ENCODE results near the gene LMNTD2. TPM values are rescaled to one million over a fixed set of nuclear protein-coding genes. Genes with fewer than 3 reads are reported as not detected.
A peak's percentile ranks its signal among the peaks of the same experiment; 100 is the strongest.

Gene LMNTD2
- total and polyA plus RNA-seq, 2 of the 13 experiments (the other 11 are each of a cell fraction or from before 2014, with no cell fraction given), result 1.1 to 3.1 TPM

DNA sequence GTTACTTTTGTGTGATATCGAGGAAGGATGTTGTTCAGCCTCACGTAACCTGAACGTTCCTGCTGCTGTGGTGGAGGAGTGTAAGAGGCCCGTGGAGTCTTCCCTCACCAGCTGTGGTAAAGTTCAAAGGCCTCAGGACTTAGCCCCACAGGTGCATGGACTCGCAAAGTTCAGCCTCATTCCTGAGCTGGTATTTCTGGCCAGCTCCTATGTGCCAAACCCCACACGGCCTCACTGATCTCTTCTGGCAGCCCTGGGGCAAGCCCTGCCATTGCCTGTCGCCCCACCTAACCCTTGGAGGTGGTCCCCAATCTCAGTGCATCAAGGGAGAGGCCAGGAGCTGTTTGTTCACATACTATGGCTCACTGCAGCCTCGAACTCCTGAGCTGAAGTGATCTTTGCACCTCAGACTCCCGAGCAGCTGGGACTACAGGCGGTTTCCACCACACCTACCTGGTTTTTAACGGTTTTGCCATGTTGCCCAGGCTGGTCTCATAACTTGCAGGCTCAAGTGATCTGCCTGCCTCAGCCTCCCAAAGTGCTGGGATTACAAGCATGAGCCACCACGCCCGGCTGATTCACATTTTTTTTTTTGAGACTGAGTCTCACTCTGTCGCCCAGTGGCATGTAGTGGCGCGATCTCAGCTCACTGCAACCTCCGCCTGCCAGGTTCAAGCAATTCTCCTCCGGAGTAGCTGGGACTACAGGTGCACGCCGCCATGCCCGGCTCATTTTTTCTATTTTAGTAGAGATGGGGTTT, 17.9 kb upstream of the LMNTD2 start (continued):
- TF ChIP-seq RXRA (CRISPR knock-in tag; IDR thresholded peaks at IDR 0.05), result 0 out of 2 replicates have a peak, but pooled peaks have one; percentile 16
- TF ChIP-seq NRL (CRISPR knock-in tag; IDR thresholded peaks at IDR 0.05; ENCODE audit: borderline replicate concordance), result no peak
- TF ChIP-seq KLF9 (CRISPR knock-in tag; IDR thresholded peaks at IDR 0.05; ENCODE audit: low read depth), result no peak
- TF ChIP-seq ZNF24 (IDR thresholded peaks at IDR 0.05), result no peak
- no peak for TF ChIP-seq HIVEP1 (CRISPR knock-in tag; IDR thresholded peaks at IDR 0.05)
- TF ChIP-seq, protein P1, sequence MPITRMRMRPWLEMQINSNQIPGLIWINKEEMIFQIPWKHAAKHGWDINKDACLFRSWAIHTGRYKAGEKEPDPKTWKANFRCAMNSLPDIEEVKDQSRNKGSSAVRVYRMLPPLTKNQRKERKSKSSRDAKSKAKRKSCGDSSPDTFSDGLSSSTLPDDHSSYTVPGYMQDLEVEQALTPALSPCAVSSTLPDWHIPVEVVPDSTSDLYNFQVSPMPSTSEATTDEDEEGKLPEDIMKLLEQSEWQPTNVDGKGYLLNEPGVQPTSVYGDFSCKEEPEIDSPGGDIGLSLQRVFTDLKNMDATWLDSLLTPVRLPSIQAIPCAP (CRISPR knock-in tag; IDR thresholded peaks at IDR 0.05; ENCODE audit: low read depth), result no peak
- TF ChIP-seq ZNF207 (IDR thresholded peaks at IDR 0.05; ENCODE audit: borderline replicate concordance), result no peak
- TF ChIP-seq, protein P2, sequence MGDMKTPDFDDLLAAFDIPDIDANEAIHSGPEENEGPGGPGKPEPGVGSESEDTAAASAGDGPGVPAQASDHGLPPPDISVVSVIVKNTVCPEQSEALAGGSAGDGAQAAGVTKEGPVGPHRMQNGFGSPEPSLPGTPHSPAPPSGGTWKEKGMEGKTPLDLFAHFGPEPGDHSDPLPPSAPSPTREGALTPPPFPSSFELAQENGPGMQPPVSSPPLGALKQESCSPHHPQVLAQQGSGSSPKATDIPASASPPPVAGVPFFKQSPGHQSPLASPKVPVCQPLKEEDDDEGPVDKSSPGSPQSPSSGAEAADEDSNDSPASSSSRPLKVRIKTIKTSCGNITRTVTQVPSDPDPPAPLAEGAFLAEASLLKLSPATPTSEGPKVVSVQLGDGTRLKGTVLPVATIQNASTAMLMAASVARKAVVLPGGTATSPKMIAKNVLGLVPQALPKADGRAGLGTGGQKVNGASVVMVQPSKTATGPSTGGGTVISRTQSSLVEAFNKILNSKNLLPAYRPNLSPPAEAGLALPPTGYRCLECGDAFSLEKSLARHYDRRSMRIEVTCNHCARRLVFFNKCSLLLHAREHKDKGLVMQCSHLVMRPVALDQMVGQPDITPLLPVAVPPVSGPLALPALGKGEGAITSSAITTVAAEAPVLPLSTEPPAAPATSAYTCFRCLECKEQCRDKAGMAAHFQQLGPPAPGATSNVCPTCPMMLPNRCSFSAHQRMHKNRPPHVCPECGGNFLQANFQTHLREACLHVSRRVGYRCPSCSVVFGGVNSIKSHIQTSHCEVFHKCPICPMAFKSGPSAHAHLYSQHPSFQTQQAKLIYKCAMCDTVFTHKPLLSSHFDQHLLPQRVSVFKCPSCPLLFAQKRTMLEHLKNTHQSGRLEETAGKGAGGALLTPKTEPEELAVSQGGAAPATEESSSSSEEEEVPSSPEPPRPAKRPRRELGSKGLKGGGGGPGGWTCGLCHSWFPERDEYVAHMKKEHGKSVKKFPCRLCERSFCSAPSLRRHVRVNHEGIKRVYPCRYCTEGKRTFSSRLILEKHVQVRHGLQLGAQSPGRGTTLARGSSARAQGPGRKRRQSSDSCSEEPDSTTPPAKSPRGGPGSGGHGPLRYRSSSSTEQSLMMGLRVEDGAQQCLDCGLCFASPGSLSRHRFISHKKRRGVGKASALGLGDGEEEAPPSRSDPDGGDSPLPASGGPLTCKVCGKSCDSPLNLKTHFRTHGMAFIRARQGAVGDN (CRISPR knock-in tag; IDR thresholded peaks at IDR 0.05), result peak; percentile 54
- no peak for TF ChIP-seq LCORL (IDR thresholded peaks at IDR 0.05)
- 0 out of 2 replicates have a peak, but pooled peaks have one; percentile 42 for TF ChIP-seq LCORL (CRISPR knock-in tag; IDR thresholded peaks at IDR 0.05)
- TF ChIP-seq MAFG (CRISPR knock-in tag; IDR thresholded peaks at IDR 0.05), result no peak
- peak; percentile 76 for TF ChIP-seq HNF4G (IDR thresholded peaks at IDR 0.05; ENCODE audit: borderline replicate concordance, low read depth, low read length)
- TF ChIP-seq HNF4G (CRISPR knock-in tag; IDR thresholded peaks at IDR 0.05; ENCODE audit: borderline replicate concordance, low read depth), result peak; percentile 61; the same call in 1 of the 2 replicates
- TF ChIP-seq HNRNPUL1 (IDR thresholded peaks at IDR 0.05; ENCODE audit: low read depth, low read length), result no peak
- 0 out of 2 replicates have a peak, but pooled peaks have one; percentile 15 for TF ChIP-seq ZNF263 (CRISPR knock-in tag; IDR thresholded peaks at IDR 0.05)
- TF ChIP-seq PCBP1 (IDR thresholded peaks at IDR 0.05; ENCODE audit: borderline replicate concordance, low read depth, low read length), result no peak
- no peak for TF ChIP-seq RFX5 (IDR thresholded peaks at IDR 0.05; ENCODE audit: low read depth, low read length)
- TF ChIP-seq ZFP36L2 (CRISPR knock-in tag; IDR thresholded peaks at IDR 0.05), result no peak
- TF ChIP-seq TEAD3 (CRISPR knock-in tag; optimal IDR thresholded peaks at IDR 0.05; ENCODE audit: borderline replicate concordance), result peak; percentile 19
- TF ChIP-seq, protein P3, sequence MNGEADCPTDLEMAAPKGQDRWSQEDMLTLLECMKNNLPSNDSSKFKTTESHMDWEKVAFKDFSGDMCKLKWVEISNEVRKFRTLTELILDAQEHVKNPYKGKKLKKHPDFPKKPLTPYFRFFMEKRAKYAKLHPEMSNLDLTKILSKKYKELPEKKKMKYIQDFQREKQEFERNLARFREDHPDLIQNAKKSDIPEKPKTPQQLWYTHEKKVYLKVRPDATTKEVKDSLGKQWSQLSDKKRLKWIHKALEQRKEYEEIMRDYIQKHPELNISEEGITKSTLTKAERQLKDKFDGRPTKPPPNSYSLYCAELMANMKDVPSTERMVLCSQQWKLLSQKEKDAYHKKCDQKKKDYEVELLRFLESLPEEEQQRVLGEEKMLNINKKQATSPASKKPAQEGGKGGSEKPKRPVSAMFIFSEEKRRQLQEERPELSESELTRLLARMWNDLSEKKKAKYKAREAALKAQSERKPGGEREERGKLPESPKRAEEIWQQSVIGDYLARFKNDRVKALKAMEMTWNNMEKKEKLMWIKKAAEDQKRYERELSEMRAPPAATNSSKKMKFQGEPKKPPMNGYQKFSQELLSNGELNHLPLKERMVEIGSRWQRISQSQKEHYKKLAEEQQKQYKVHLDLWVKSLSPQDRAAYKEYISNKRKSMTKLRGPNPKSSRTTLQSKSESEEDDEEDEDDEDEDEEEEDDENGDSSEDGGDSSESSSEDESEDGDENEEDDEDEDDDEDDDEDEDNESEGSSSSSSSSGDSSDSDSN (CRISPR knock-in tag; IDR thresholded peaks at IDR 0.05), result no peak
- TF ChIP-seq KLF13 (CRISPR knock-in tag; IDR thresholded peaks at IDR 0.05), result no peak
- TF ChIP-seq SAP130 (CRISPR knock-in tag; IDR thresholded peaks at IDR 0.05; ENCODE audit: low read depth), result 0 out of 2 replicates have a peak, but pooled peaks have one; percentile 22
- TF ChIP-seq, protein P4, sequence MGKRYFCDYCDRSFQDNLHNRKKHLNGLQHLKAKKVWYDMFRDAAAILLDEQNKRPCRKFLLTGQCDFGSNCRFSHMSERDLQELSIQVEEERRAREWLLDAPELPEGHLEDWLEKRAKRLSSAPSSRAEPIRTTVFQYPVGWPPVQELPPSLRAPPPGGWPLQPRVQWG (CRISPR knock-in tag; IDR thresholded peaks at IDR 0.05; ENCODE audit: borderline replicate concordance, low read depth), result no peak
- TF ChIP-seq XBP1 (CRISPR knock-in tag; IDR thresholded peaks at IDR 0.05), result no peak
- no peak for TF ChIP-seq ZNF543 (CRISPR knock-in tag; IDR thresholded peaks at IDR 0.05)

Measured in HepG2 (cell line).